Panc1 (cell line): ENCODE results near the gene ORC3. TPM values are rescaled to one million over a fixed set of nuclear protein-coding genes. Genes with fewer than 3 reads are reported as not detected.

ENCODE experiments used
- ATAC-seq: fragments of 200-7000 bp; cut with Tn5 transposase; 2 replicates; pipeline ENCODE4 v1.9.1; 2020; ENCODE audit warnings: mild to moderate bottlenecking, moderate library complexity
- BruUV-seq: library from RNA; stranded (reverse); fragments of 400-500 nt; replicated peaks from 2 replicates; lab custom pipeline; 2021; lab: Mats Ljungman, UMichigan
- CTCF ChIA-PET: fragments of 300-600 bp; sonication (Branson Sonifier 250); formaldehyde crosslinking; loops from one replicate; lab custom pipeline; 2022; ENCODE audit warnings: antibody characterized with exemption; lab: Charles Lee
- POLR2A ChIA-PET: fragments of 300-600 bp; sonication (Branson Sonifier 250); formaldehyde crosslinking; loops from one replicate; lab custom pipeline; 2022; ENCODE audit warnings: antibody characterized with exemption; lab: Charles Lee
- DNase-seq: peaks from one replicate; pipeline ENCODE4 v3.0.0-alpha.2; 2010; ENCODE audit warnings: low read depth, low spot score
- H3K27ac ChIP-seq: 2 replicates; pipeline ENCODE4 v1.5.1; 2011; ENCODE audit warnings: mild to moderate bottlenecking, low read length, inconsistent platforms
- H3K27me3 ChIP-seq: fragments of 200-500 bp; sonication (Bioruptor generic); 2 replicates; pipeline ENCODE4 v1.6.0; 2014; ENCODE audit warnings: low read length, inconsistent platforms; ENCODE audit not compliant: control insufficient read depth, insufficient read depth
- H3K36me3 ChIP-seq: fragments of 200-500 bp; sonication (Bioruptor generic); 2 replicates; pipeline ENCODE4 v1.5.1; 2014; ENCODE audit warnings: inconsistent platforms, mild to moderate bottlenecking, low read length, moderate library complexity; ENCODE audit not compliant: control insufficient read depth, insufficient read depth
- H3K4me1 ChIP-seq: 2 replicates; pipeline ENCODE4 v1.5.1; 2011; ENCODE audit warnings: inconsistent platforms, mild to moderate bottlenecking, low read length, moderate library complexity; ENCODE audit not compliant: control insufficient read depth, insufficient read depth
- H3K4me3 ChIP-seq, 2 experiments: 2 replicates each; pipeline ENCODE4 v1.5.1; 2011 to 2012; ENCODE audit warnings: low read depth in 2 of 2, low read length in 2 of 2, mild to moderate bottlenecking in 2 of 2, inconsistent platforms in 1 of 2, moderate library complexity in 1 of 2
- H3K9me3 ChIP-seq: fragments of 200-500 bp; sonication (Bioruptor generic); 2 replicates; pipeline ENCODE4 v1.5.1; 2014; ENCODE audit warnings: low read depth, mild to moderate bottlenecking, inconsistent platforms, low read length, moderate library complexity; ENCODE audit not compliant: control insufficient read depth, insufficient read depth
- CTCF ChIP-seq: fragments of 450-650 bp; IDR thresholded peaks from 2 replicates; pipeline ENCODE4 v1.5.1; 2017; ENCODE audit warnings: mild to moderate bottlenecking
- POLR2AphosphoS5 ChIP-seq: IDR thresholded peaks from 2 replicates; pipeline ENCODE4 v1.6.1; 2012; ENCODE audit warnings: mild to moderate bottlenecking, low read depth, low read length, moderate library complexity
- REST ChIP-seq, 2 experiments: IDR thresholded peaks; 2 replicates each; pipeline ENCODE4 v1.6.1; 2011 to 2012; ENCODE audit warnings: low read depth in 2 of 2, control low read depth in 1 of 2, low read length in 1 of 2, mild to moderate bottlenecking in 1 of 2, moderate library complexity in 1 of 2; ENCODE audit not compliant: insufficient read depth in 1 of 2
- SIN3A ChIP-seq: IDR thresholded peaks from 2 replicates; pipeline ENCODE4 v1.6.1; 2012; ENCODE audit warnings: low read depth, mild to moderate bottlenecking, low read length, moderate library complexity, borderline replicate concordance; ENCODE audit not compliant: insufficient read depth
- TCF7L2 ChIP-seq: IDR thresholded peaks from 2 replicates; pipeline ENCODE4 v1.6.1; 2011; ENCODE audit warnings: mild to moderate bottlenecking, low read depth, low read length, inconsistent platforms
- in situ Hi-C: cut with HindIII; loops from 2 replicates; pipeline ENCODE4 v1.10.0; 2016; ENCODE audit warnings: low sequenced_read_pairs, low pct_unique_long_range_greater_than_20kb
- intact Hi-C: fragments of 100-400 bp; cut with micrococcal nuclease; formaldehyde crosslinking; loops from one replicate; pipeline ENCODE4 v1.10.0; 2022; ENCODE audit not compliant: unreplicated experiment
- total RNA-seq: library from RNA; stranded (reverse); gene quantifications from one replicate; pipeline ENCODE4 v1.2.1, GENCODE V29; 2021; ENCODE audit not compliant: unreplicated experiment

ORC3 gene
- total RNA-seq, 1 experiment from 2014 or later, result 36.9 TPM

GRCh38 chr6:87661016-87661415 lies 71.1 kb downstream of the ORC3 start:
- no peaks in the 10 kb centered on the region for H3K4me1 ChIP-seq
- H3K27me3 ChIP-seq, result no peaks in the 10 kb centered on the region
- H3K27ac ChIP-seq, result no peak overlapping the region
- ATAC-seq (no peak), DNase-seq (no peak)
- TF ChIP-seq CTCF (no peak), POLR2AphosphoS5 (no peak), REST (IDR thresholded peaks at IDR 0.05; ENCODE audit: insufficient read depth in 1 of 2, low read depth in 2 of 2, low read length in 1 of 2) (no peak), SIN3A (no peak), TCF7L2 (no peak)
- in situ Hi-C loops (no loop called here), intact Hi-C loops (no loop called here)
- no TSS peak for BruUV-seq
- H3K36me3 ChIP-seq, result peaks cover 23% of the 10 kb centered on the region; the same call in 1 of the 2 replicates
- POLR2A ChIA-PET, result interaction anchor here (0.6 kb wide), 1 partner anchor 39 kb away, joined by 3 read pairs; no protein-coding TSS in a partner anchor
- CTCF ChIA-PET, result no interaction called here
- no peaks in the 10 kb centered on the region for H3K9me3 ChIP-seq
- H3K4me3 ChIP-seq, result no peak overlapping the region

- Histone ChIP-seq H3K4me3 (no peak overlapping the region), H3K36me3 (peaks cover 23% of the 10 kb centered on the region; the same call in 1 of the 2 replicates), H3K27ac (no peak overlapping the region), H3K9me3 (no peaks in the 10 kb centered on the region), H3K27me3 (no peaks in the 10 kb centered on the region), H3K4me1 (no peaks in the 10 kb centered on the region)
- CTCF ChIA-PET, result no interaction called here
- ATAC-seq, result no peak
- no peak for DNase-seq
- POLR2A ChIA-PET, result interaction anchor here (0.6 kb wide), 1 partner anchor 38 kb away, joined by 3 read pairs; no protein-coding TSS in a partner anchor
- TF ChIP-seq REST (IDR thresholded peaks at IDR 0.05; ENCODE audit: insufficient read depth in 1 of 2, low read depth in 2 of 2, low read length in 1 of 2), result no peak
- no peak for TF ChIP-seq TCF7L2
- TF ChIP-seq SIN3A, result no peak
- TF ChIP-seq POLR2AphosphoS5, result no peak
- no peak for TF ChIP-seq CTCF
- intact Hi-C loops (no loop called here), in situ Hi-C loops (no loop called here)
- no TSS peak for BruUV-seq
These were observed 71.6 kb downstream of the ORC3 start for GRCh38 chr6:87661503-87661902.
